ENCODE data around the gene CAMK1. TPM values are rescaled to one million over a fixed set of nuclear protein-coding genes. Genes with fewer than 3 reads are reported as not detected.

CAMK1 gene
- polyA plus RNA-seq, 1 experiment = 26.8 TPM

GRCh38 chr3:9812870-9813483, 43.2 kb upstream of the CAMK1 start:
- no peak for DNase-seq (ENCODE audit: low read depth, low spot score)
- Histone ChIP-seq H3K27ac (ENCODE audit: low read depth, low read length) (no peak overlapping the region), H3K9me3 (ENCODE audit: control insufficient read depth, insufficient read depth, low read length) (no peaks in the 10 kb centered on the region), H3K27me3 (ENCODE audit: control insufficient read depth, insufficient read depth, low read length) (no peaks in the 10 kb centered on the region), H3K4me3 (ENCODE audit: low read depth, low read length) (no peak overlapping the region)
- TF ChIP-seq CTCF (IDR thresholded peaks at IDR 0.05; ENCODE audit: low read depth, low read length) = no peak
- CTCF ChIA-PET = no interaction called here
- POLR2A ChIA-PET = interaction anchor here (0.5 kb wide), 1 partner anchor 48 kb away, joined by 8 read pairs; no protein-coding TSS in a partner anchor

- no peaks in the 10 kb centered on the region for H3K27me3 ChIP-seq (ENCODE audit: control insufficient read depth, insufficient read depth, low read length)
- POLR2A ChIA-PET = interaction anchor here (1.2 kb wide), 2 partner anchors 18 to 61 kb away, joined by 3 read pairs; partner anchors contain the start of genes ARPC4 and OGG1
- CTCF ChIA-PET = no interaction called here
- no peaks in the 10 kb centered on the region for H3K9me3 ChIP-seq (ENCODE audit: control insufficient read depth, insufficient read depth, low read length)
- DNase-seq (ENCODE audit: low read depth, low spot score) = no peak
- TF ChIP-seq CTCF (IDR thresholded peaks at IDR 0.05; ENCODE audit: low read depth, low read length) = no peak
- peak overlapping the region; percentile 55 for H3K4me3 ChIP-seq (ENCODE audit: low read depth, low read length)
- no peak overlapping the region for H3K27ac ChIP-seq (ENCODE audit: low read depth, low read length)
Observed at GRCh38 chr3:9810846-9811245, 41.1 kb upstream of the CAMK1 start.

- CTCF ChIA-PET = interaction anchor here (0.6 kb wide), 1 partner anchor 101 kb away, joined by 3 read pairs; no protein-coding TSS in a partner anchor
- Histone ChIP-seq H3K27me3 (ENCODE audit: control insufficient read depth, insufficient read depth, low read length) (no peaks in the 10 kb centered on the region), H3K27ac (ENCODE audit: low read depth, low read length) (no peak overlapping the region), H3K9me3 (ENCODE audit: control insufficient read depth, insufficient read depth, low read length) (no peaks in the 10 kb centered on the region), H3K4me3 (ENCODE audit: low read depth, low read length) (peak overlapping the region; percentile 55)
- POLR2A ChIA-PET = interaction anchor here (1.2 kb wide), 3 partner anchors 18 to 123 kb away, joined by 3 to 4 read pairs (median 3); partner anchors contain the start of genes ARPC4, CRELD1 and OGG1
- no peak for DNase-seq (ENCODE audit: low read depth, low spot score)
- TF ChIP-seq CTCF (IDR thresholded peaks at IDR 0.05; ENCODE audit: low read depth, low read length) = no peak
Observed at GRCh38 chr3:9810433-9810770, 40.7 kb upstream of the CAMK1 start.

GRCh38 chr3:9809615-9810432, 40.1 kb upstream of the CAMK1 start, which contains the start of gene TTLL3:
TSS of gene TTLL3 (plus strand) at chr3:9810262. CDS start at chr3:9810662, 400 bp downstream.
- H3K27me3 ChIP-seq (ENCODE audit: control insufficient read depth, insufficient read depth, low read length) = no peaks in the 10 kb centered on the region
- no peaks in the 10 kb centered on the region for H3K9me3 ChIP-seq (ENCODE audit: control insufficient read depth, insufficient read depth, low read length)
- CTCF ChIA-PET = interaction anchor here (0.6 kb wide), 1 partner anchor 101 kb away, joined by 3 read pairs; no protein-coding TSS in a partner anchor
- POLR2A ChIA-PET = interaction anchor here (0.6 to 1.2 kb wide), 4 partner anchors 17 to 125 kb away, joined by 3 to 4 read pairs (median 3); partner anchors contain the start of genes ARPC4, CRELD1 and OGG1
- TF ChIP-seq CTCF (IDR thresholded peaks at IDR 0.05; ENCODE audit: low read depth, low read length) = no peak
- H3K4me3 ChIP-seq (ENCODE audit: low read depth, low read length) = peak within 1 kb of the TSS; percentile 55
- peak within 1 kb of the TSS; percentile 73 for H3K27ac ChIP-seq (ENCODE audit: low read depth, low read length)
- no peak for DNase-seq (ENCODE audit: low read depth, low spot score)
